ENCODE data around the gene NEK7. TPM values are rescaled to one million over a fixed set of nuclear protein-coding genes. Genes with fewer than 3 reads are reported as not detected.
"Not testable (repeated sequence)": the region's sequence is repeated elsewhere in the genome, so short reads cannot be mapped to it uniquely, and the experiment has no call there.

NEK7 gene
- total RNA-seq, 1 donor from 2014 or later, result 54.1 TPM

DNA sequence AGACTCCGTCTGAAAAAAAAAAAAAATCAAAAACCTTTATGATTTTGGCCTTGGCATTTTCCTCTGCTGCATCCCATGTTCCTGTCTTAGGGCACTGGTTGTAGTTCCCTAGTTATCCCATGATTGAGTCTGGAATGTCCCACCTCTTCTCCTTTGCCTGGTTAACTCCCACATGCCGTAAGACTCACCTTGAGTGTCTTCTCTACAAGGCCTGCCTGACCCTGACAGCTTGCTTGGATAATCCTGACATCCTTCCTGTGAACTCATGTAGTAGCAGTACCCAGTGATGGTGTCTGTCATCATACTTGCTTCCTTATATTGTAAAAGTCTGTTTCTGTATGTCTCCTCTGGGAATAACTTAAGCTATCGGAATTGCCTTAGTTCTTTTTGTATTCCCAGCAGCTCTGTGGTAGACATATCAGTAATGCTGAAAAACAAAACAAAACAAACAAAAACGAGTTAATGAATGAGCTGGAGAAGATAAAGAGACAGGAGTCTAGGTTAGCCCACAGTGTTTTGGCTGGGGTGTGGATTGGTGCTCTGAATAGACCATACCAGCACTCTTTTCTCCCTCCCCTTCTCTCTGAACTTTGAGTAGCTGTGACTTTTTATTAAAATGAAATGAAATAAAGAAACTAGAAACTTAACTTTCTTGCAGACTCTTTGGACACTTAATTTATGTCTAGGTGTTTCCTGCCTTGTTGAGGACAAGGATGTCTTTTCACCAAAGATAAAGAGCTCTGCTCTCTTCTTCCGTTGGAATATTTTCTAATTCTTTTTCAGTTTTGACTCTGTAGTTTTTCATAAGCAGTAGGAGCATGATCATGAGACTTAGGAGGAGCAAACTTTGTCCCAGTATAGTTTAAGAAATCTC lies 15.1 kb downstream of the NEK7 start:
- no peak for DNase-seq (ENCODE audit: low spot score)

DNA sequence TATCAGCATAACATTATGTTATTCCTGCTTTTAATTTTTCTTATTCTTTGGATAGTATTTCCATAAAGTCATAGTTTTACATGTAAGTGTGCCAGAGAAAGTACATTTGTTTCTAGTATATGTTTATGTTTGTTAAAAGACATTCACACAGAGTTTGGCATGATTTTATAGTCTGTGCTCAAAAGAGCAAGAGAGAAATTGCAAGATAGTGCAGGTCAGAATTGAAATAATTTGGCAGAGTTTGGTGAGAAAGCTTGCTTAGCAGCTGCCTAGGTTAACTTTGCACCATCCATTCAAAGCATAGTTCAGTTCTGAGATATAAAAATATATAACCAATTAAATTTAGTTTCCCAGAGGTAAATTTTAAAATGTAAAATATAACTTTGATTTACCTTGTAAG lies 17.0 kb downstream of the NEK7 start:
- no peak for DNase-seq (ENCODE audit: low spot score)

DNA sequence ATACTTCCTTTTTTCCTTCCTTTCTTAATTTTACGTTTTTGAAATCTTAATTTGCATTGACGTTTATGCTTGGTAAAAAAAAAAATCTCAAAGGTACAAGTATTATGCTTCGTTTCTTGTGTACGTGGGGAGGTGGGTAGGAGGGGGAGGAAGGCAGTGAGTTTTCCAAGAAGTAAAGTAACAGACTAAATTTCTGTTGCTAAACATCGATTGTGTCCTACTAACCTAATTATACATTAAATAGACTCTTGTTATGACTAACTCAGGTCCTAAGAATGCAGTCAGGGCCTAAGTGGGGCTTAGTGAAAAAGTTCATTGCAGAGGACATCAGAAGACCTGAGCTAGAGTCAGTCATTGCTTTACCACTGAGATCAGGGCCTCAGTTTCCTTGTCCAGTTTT lies 17.5 kb downstream of the NEK7 start:
- DNase-seq (ENCODE audit: low spot score), result no peak

DNA sequence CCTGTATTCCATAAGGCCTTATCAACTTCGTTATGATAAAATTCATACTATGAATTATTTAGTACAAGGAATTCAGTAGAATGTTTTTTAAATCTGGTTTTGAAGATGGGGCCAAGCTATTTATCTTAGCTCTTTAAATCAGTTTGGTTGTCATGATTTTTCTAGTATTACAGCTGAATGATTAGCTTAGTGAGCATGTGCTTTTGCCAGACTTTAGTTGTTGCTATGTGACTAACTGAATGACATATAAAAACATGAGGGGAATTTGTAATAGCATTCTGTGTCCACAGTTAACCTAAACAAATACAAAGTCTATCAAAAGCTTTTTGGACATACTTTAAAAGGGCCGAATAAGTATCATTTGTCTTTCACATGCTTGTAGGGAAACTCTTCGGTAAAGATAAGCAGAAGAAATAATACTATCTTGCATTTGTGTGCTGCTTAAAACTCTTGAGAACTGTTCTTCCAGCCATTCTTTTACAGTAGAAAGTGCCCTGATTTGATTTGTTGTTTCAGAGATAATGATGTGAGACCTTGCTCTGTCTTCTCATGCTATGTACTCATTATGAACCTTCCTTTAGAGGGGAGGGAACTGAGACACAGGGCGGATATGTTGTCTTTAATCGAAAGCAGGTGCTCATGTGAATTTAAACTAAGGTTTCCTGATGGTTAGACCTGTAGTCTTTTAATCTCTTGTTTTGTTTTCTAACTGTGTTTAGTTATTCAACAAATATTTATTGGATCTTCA lies 18.8 kb downstream of the NEK7 start:
- no peak for DNase-seq (ENCODE audit: low spot score)

DNA sequence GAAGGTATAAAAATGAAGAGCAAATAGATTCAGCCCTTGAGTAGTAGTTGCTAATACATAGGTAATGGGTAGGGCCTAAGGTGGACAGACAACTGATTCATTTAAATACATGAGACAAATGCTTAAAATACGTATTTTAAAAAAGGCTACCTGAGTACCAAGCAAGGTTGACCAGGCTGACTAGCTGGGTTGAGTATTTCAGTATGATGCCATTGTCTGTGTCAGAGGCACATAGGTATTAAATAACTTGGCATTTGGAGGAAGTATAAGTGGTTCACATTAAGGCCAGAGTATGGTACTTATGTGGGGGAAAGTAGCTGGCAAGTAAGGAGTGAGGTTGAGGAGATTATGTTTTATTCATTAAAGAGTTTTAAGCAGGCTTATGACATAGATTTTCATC lies 19.4 kb downstream of the NEK7 start:
- no peak for DNase-seq (ENCODE audit: low spot score)

DNA sequence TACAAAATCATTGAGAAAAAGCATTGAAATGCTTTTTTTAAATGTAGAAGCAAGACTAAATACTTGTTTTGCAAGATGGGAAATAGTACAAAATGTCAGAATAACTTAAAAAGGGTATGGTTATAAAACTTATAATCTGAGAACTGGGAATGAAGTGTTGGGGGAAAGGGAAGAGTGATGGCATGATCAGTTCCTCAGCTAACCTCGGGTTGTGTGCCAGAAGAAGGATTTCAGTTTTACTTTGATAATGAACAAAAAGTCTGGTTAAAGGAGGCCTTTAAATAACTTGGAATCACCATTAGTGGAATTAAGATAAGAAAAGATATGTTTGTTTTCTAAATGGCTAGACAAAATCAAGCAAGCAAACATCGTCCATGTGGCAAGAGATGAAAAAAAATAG lies 20.7 kb downstream of the NEK7 start:
- DNase-seq (ENCODE audit: low spot score), result no peak

DNA sequence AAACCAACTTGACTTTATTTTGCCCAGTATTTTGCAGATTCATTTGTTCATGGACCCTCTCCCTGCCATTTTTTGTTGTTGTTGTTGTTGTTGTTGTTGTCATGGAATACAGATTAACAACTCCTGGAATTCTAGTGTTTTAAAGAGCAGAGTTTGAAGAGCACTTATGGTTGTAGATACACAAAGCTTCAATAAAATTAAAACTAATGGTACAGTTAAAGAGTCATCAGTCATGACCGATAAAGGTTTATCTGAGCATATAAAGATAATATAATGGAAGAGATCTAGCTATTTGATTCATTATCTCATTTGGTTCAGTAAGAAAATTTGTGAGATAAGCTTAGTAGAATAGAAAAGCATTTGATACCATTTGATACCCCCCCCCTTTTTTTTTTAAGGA lies 21.8 kb downstream of the NEK7 start:
- no peak for DNase-seq (ENCODE audit: low spot score)

DNA sequence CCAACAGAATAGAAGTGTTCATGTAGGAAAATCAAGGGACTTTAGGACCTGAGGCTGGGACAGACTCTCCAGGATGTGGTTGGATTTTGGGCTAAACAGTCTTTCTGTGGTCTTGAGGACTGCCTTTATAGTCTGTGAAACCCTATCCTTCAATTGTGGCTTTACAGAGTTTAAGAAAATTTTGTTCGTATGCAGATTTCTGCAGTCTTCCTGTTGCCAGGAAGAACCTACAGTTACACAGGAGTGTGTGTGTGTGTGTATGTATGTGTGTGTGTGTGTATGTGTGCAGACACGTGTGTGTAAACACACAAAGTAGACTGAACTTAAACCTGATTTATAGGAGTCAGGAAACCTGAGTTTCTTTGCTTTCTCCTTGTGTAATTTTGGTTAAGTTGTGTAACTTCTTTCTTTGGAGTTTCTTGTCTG lies 22.8 kb downstream of the NEK7 start:
- DNase-seq (ENCODE audit: low spot score), result no peak

DNA sequence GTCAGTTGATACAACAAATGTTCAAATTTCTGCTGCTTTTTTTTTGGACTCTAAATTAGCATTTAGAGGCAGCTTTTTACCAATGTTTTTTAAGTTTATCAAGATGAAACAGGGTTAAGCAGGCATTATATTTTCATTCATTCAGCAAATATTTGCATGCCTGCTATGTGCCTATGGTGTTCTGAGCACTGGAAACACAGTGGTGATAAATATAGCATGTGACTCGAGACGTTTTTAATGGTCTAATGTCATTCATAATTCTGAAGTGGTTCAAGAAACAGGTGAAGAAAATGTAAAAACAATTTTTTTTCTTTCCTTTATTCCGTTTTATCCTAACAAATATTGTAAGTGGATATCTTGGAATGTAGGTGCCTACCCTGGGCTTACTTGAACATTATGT lies 26.8 kb downstream of the NEK7 start:
- DNase-seq (ENCODE audit: low spot score), result no peak

DNA sequence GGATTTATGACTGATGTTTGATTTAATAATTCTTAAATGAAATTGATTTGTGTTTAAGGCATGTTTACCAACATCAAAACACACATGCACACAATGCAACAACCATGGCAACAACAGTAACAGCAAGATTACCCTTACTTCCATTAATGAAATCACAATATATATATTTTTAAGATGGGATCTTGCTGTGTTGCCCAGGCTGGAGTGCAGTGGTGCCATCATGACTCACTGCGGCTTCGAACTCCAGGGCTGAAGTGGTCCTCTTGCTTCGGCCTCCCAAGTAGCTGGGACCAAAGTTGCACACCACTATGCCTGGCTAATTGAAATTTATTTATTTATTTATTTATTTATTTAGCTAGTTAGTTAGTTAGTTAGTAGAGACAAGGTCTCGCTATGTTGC lies 27.7 kb downstream of the NEK7 start:
- no peak for DNase-seq (ENCODE audit: low spot score)

DNA sequence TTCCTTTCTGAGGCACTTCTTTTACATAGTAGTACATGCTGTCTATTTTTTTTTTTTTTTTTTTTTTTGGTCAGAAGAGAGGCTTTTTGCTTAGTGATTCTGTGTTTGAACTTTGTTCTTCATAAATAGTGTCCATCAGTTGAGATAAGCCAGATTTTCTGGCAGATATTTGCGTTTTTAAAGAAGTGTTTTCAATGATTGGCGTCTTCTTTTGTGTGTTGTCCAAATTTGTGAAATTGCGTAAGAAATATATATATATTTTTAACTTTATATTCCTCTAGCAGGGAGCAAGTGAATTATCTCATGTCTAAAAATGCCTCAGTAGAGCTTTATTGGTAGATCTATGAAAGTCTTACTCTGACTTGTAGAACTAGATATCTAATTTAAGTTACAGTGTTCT lies 28.3 kb downstream of the NEK7 start:
- DNase-seq (ENCODE audit: low spot score), result no peak

DNA sequence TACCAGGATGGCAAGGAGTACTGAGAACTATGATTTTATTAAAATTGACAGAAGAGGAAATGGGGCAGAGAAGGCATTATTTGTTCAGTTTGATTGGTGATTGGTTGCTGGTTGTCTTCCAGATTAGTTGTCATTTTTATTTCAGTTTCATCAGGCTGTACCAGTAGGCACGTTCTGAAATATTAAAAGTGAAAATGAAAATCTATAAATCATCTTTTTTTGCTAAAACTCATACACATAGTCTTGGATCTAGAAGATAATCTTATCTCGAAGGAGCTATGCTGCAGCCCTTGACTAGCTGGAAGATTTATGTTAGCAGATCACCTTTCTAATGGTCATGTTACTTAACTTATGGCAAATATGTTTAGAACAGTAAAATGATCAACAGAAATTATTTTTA lies 29.0 kb downstream of the NEK7 start:
- no peak for DNase-seq (ENCODE audit: low spot score)

DNA sequence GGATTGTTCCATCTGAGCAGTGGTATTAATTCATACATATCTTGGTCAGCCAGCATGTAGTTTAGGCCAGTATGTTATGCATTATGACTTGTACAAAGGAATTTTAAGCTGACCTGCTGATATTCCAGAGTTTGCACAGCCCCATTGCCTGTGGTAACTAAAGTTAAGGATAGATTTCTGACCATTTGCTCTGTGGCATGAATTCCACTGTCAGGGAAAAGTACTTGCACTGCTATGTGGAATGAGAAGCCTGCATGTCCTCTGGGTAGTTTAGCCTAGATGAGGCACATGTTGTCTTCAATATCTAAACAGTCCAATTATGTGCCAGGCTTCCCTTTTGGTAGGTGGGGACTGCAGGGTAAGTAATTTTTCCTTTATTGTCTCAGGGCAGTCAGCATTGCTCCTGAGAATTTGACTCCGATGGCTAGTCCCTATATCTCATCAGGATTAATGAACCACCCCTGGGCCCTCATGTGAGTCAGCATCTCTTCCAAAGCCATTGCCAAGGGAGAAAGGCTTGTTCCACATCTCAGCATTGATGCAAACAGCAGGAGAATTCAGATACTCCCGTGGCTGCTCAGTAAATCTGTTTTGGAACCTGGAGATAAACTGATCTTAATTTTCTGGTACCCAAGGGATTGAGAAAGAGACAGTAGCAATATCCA lies 30.2 kb downstream of the NEK7 start:
- DNase-seq (ENCODE audit: low spot score), result no peak

DNA sequence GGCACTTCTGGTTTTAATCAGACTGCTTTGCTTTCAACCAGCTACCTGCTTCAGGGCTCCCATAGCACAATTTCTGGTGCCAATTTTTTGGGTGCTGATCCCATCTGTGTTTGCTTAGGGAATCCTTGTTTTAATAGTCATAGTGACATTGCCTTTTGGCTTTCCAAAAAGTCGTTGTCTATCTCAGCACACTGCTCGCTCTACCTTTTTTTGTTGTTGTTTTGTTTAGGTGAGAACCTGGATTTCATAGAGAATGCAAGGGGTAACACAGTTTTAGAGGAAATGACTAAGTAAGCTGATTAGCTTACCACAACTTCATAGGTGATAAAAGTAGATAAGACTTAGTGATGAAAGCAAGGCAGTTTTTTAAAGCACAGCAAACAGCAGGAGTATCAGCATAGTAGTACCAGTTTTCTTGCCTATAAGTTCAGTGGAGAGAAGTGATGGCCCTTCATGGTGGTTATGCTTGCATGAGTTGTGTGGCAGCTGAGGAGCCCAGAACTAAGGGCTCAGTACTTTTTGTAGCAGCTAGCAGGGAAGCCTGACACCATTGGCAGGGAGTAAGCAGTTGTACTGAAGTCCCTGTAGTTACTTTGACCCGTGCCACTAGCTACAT lies 31.3 kb downstream of the NEK7 start:
- no peak for DNase-seq (ENCODE audit: low spot score)

DNA sequence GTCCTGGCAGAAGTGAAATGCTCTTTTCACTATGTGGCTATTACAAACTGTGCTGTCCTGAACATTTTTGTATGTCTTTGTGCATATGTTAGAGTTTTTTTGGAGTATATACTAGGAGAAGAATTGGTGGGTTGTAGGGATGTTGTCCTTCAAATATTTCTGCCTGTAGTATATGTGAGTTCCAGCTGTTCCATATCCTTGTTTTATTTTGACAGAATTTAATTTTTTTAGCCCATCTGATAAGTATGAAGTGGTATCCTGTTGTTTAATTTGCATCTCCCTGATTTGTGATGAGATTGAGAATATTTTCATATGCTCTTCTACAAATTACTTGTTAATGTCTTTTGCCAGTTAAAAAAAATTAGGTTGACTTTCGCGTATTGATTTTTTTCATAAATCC lies 34.3 kb downstream of the NEK7 start:
- no peak for DNase-seq (ENCODE audit: low spot score)

DNA sequence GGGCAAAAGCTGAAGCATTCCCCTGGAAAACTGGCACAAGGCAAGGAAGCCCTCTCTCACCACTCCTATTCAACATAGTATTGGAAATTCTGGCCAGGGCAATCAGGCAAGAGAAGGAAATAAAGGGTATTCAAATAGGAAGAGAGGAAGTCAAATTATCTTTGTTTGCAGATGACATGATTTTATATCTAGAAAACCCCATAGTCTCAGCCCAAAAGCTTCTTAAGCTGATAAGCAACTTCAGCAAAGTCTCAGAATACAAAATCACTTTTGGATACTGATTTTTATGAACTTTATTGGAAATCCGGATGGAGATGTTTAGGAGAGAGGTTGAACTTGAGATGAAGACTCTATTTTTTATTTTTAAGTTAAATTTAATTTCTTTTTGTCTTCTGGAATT lies 37.1 kb downstream of the NEK7 start:
- not testable (repeated sequence) for DNase-seq (ENCODE audit: low spot score)

DNA sequence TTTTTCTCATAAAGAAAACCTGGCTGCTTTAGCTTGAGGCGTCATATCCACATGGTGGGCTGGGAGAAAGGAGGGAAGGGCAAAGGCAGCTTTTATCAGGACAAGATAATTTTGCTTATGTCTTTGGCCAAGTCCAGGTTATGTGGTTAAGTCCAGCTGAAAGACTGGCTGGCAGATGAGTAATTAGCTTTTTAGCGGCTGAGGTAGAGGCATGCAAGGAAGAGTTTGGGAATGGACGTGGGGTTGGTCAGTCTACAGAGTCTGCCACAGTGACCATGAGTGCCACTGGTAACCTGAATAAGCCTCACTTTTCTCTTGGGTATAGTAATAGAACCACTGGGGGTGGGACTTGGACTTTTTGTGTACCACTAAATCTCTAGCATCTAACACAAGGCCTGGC lies 39.8 kb downstream of the NEK7 start:
- DNase-seq (ENCODE audit: low spot score), result no peak

DNA sequence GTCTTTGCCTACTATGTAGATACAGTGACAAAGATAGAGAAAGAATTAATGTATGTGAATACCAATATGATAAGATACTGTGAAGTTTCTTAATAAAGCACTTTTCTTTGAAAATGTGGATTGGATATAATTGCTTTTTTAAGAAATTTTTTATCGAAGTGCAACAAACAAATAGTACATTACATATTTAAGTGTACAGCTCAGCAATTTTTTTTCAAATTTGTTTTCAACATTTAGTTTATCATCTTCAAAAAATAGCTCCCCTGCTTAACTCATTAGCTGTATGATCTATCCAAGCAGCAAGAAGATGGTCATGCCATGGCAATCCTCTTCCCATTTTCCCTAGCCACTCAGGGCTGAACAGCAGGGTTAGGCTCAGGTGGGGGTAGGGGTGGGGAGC lies 40.5 kb downstream of the NEK7 start:
- no peak for DNase-seq (ENCODE audit: low spot score)

DNA sequence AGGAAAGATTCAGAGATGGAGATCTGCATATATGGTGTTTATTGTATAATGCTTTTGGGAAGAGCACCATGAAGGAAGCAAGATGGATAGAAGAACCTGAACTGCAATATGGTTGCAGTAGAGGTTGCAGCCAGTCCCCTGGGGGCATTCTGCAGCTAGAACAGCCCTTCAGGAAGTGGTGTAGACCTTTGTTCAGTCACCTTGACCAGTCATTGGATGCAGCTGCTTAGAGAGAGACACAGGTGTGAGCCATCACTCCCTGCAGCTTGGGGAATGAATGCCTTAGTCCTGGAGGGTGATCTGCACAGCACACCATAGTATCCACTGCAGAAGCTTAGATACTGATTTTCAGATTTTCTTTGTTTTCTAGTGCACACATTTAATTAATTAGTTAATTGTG lies 42.3 kb downstream of the NEK7 start:
- DNase-seq (ENCODE audit: low spot score), result no peak

DNA sequence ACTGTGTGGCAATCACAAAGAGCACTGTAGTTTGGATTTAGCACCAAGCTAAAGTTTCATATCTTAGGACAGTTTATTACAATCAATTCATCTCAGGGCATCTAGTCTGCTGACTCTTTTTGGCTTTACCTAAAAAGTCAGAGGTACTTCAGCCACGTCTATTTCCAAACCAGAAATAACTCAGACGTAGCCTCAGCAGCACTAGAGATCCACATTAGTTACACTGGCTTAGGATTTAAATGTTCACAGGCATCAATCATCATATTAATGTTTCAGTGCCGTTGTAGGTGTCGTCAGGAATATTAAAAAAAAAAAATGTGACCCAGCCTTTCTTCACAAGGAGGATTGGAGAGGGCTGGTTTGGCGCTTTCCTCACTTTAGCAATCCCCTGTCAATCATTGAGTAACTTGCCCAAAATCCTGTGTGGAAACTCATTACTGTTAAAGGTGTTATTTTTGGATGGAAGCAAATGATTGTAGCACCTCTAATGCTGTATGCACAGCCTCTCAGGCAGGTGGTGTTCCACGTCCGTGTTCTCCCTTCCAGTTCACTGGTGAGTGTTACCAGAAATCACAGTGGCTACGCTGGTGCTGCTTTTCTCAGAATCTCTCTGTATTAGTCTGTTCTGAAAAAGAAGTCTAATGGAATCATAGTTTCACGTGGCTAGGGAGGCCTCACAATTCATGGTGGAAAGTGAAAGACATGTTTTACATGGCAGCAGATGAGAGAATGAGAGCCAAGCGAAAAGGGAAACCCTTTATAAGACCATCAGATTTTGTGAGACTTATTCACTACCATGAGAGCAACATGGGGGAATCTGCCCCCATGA lies 45.4 kb downstream of the NEK7 start:
- no peak for DNase-seq (ENCODE audit: low spot score)

DNA sequence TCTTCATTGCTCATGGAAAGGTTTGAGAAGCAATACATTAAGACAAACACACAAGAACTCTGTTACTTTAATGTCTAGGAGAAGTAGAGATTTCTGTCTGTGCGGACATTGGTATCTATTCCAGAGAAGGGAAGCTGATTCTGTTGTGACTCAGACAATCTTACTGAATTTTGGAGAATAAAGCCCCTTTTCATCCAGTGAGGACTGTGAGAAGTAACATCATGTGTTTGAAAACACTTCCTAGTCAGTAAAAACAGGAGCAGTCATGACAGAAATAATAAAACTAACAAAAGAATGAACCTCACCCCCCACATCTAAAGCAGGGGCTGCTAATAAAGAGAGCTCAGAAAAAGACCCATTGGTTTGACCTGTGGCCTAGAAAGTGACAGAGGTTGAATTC lies 46.6 kb downstream of the NEK7 start:
- DNase-seq (ENCODE audit: low spot score), result no peak
